ELF-1 (cell line): ENCODE results near the gene ARHGAP24.
A peak's percentile ranks its signal among the peaks of the same experiment; 100 is the strongest.

Source experiments
- DNase-seq: peaks from one replicate; pipeline ENCODE4 v3.0.0-alpha.2; 2016; ENCODE audit warnings: low read depth, low spot score

Gene ARHGAP24

GRCh38 chr4:85474818-85475630, at the start of gene ARHGAP24:
Gene ARHGAP24, plus strand, starts transcription at chr4:85475150.
- peak; percentile 96 for DNase-seq

- no peak for DNase-seq
Measured at GRCh38 chr4:85426366-85426765, 48.6 kb upstream of the ARHGAP24 start.

GRCh38 chr4:85427123-85427522, 47.8 kb upstream of the ARHGAP24 start:
- DNase-seq: no peak

GRCh38 chr4:85430226-85430625, 44.7 kb upstream of the ARHGAP24 start:
- DNase-seq: no peak

- DNase-seq: peak; percentile 56
Measured at GRCh38 chr4:85430697-85431096, 44.3 kb upstream of the ARHGAP24 start.

GRCh38 chr4:85431156-85431555, 43.8 kb upstream of the ARHGAP24 start:
- DNase-seq: no peak

GRCh38 chr4:85431881-85432485, 43.0 kb upstream of the ARHGAP24 start:
- DNase-seq: no peak

GRCh38 chr4:85445050-85445639, 29.8 kb upstream of the ARHGAP24 start:
- no peak for DNase-seq

GRCh38 chr4:85446141-85446861, 28.6 kb upstream of the ARHGAP24 start:
- no peak for DNase-seq

GRCh38 chr4:85448906-85449890, 25.8 kb upstream of the ARHGAP24 start:
- DNase-seq: no peak

GRCh38 chr4:85452058-85452731, 22.8 kb upstream of the ARHGAP24 start:
- DNase-seq: no peak

- no peak for DNase-seq
Measured at GRCh38 chr4:85455942-85456341, 19.0 kb upstream of the ARHGAP24 start.

GRCh38 chr4:85457752-85458467, 17.0 kb upstream of the ARHGAP24 start:
- no peak for DNase-seq

- no peak for DNase-seq
Measured at GRCh38 chr4:85459736-85460135, 15.2 kb upstream of the ARHGAP24 start.

- no peak for DNase-seq
Measured at GRCh38 chr4:85474356-85474755, 594 bp upstream of the ARHGAP24 start.

- no peak for DNase-seq
Measured at GRCh38 chr4:85475631-85476233, 782 bp downstream of the ARHGAP24 start.

GRCh38 chr4:85476381-85476780, 1.4 kb downstream of the ARHGAP24 start:
- no peak for DNase-seq

- no peak for DNase-seq
Measured at GRCh38 chr4:85477534-85477933, 2.6 kb downstream of the ARHGAP24 start.

GRCh38 chr4:85478576-85478975, 3.6 kb downstream of the ARHGAP24 start:
- no peak for DNase-seq
